ENCODE results near the gene METTL3.

DNA sequence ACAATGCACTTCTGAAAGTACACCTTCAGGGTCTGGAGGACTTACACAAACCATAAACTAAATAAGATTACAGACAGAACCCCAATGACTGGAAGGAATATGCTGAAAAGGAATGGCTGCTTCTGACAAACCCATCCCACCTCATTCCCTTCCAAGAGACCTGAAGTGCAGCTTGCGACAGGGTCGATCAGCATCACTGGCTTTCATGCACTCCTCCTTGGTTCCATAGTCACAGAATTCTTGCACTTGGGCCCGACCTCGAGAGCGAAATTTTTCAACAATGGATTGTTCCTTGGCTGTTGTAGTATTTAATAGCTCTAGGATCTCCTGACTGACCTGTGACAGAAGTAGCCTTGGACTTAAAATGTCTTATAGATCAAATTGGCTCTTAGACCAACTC lies 9.6 kb downstream of the METTL3 start:
- TF ChIP-seq POLR2AphosphoS5 (IDR thresholded peaks at IDR 0.05; ENCODE audit: low read depth, low read length): no peak
- no peak for TF ChIP-seq TAF1 (IDR thresholded peaks at IDR 0.05; ENCODE audit: borderline replicate concordance, low read depth, low read length)
- TF ChIP-seq POLR2A (IDR thresholded peaks at IDR 0.05; ENCODE audit: low read depth, low read length): no peak
